Fibroblast of skin of scalp (primary cell): ENCODE measurements around the gene OTOGL.
"Not testable (repeated sequence)": the region's sequence is repeated elsewhere in the genome, so short reads cannot be mapped to it uniquely, and the experiment has no call there.

ENCODE experiments used
- DNase-seq: peaks from one replicate; pipeline ENCODE4 v3.0.0-alpha.2; 2013

The OTOGL gene

GRCh38 chr12:80135624-80136023, 36.3 kb downstream of the OTOGL start:
- DNase-seq, result no peak

- DNase-seq, result no peak
Observed at GRCh38 chr12:80140005-80140404, 40.7 kb downstream of the OTOGL start.

- no peak for DNase-seq
Observed at GRCh38 chr12:80142640-80143039, 43.3 kb downstream of the OTOGL start.

GRCh38 chr12:80143537-80143936, 44.2 kb downstream of the OTOGL start:
- no peak for DNase-seq

- DNase-seq, result not testable (repeated sequence)
Observed at GRCh38 chr12:80149547-80150313, 50.4 kb downstream of the OTOGL start.

- DNase-seq, result no peak
Observed at GRCh38 chr12:80151131-80151530, 51.8 kb downstream of the OTOGL start.

GRCh38 chr12:80154261-80154660, 54.9 kb downstream of the OTOGL start:
- no peak for DNase-seq

GRCh38 chr12:80156306-80156705, 57.0 kb downstream of the OTOGL start:
- no peak for DNase-seq

- peak; percentile 31 for DNase-seq
Observed at GRCh38 chr12:80157645-80158044, 58.3 kb downstream of the OTOGL start.

- DNase-seq, result peak; percentile 57
Observed at GRCh38 chr12:80161612-80162011, 62.3 kb downstream of the OTOGL start.

- peak; percentile 33 for DNase-seq
Observed at GRCh38 chr12:80162177-80162576, 62.8 kb downstream of the OTOGL start.

GRCh38 chr12:80165746-80166145, 66.4 kb downstream of the OTOGL start:
- no peak for DNase-seq

GRCh38 chr12:80166751-80167150, 67.4 kb downstream of the OTOGL start:
- DNase-seq, result no peak

GRCh38 chr12:80168936-80169335, 69.6 kb downstream of the OTOGL start:
- no peak for DNase-seq

- no peak for DNase-seq
Observed at GRCh38 chr12:80170915-80171314, 71.6 kb downstream of the OTOGL start.

GRCh38 chr12:80173083-80173864, 73.9 kb downstream of the OTOGL start:
- no peak for DNase-seq

GRCh38 chr12:80175307-80175930, 76.1 kb downstream of the OTOGL start:
- no peak for DNase-seq

GRCh38 chr12:80176706-80177105, 77.4 kb downstream of the OTOGL start:
- DNase-seq, result peak; percentile 41

- DNase-seq, result no peak
Observed at GRCh38 chr12:80178846-80179245, 79.5 kb downstream of the OTOGL start.

- peak; percentile 57 for DNase-seq
Observed at GRCh38 chr12:80183939-80184338, 84.6 kb downstream of the OTOGL start.

GRCh38 chr12:80184926-80185325, 85.6 kb downstream of the OTOGL start:
- no peak for DNase-seq

GRCh38 chr12:80186727-80187217, 87.4 kb downstream of the OTOGL start:
- peak; percentile 95 for DNase-seq

- peak; percentile 69 for DNase-seq
Observed at GRCh38 chr12:80187660-80188090, 88.3 kb downstream of the OTOGL start.
